Activated naive CD8-positive, alpha-beta T cell treated with anti-CD3 and anti-CD28 coated beads, Interleukin-2, amount 10 ng/mL, durations not matched to agents 7 days and 5 days (primary cell): ENCODE results near the gene ZNF697. TPM values are rescaled to one million over a fixed set of nuclear protein-coding genes. Genes with fewer than 3 reads are reported as not detected.
"Not testable (repeated sequence)": the region's sequence is repeated elsewhere in the genome, so short reads cannot be mapped to it uniquely, and the experiment has no call there.

Source experiments
- ATAC-seq: fragments of 150-1000 bp; cut with Tn5 transposase; one replicate; pipeline ENCODE4 v1.10.0; 2021; ENCODE audit warnings: low read depth, moderate library complexity
- POLR2A ChIA-PET: fragments of 350-600 bp; sonication (Branson Sonifier 250); formaldehyde crosslinking; loops from one replicate; lab custom pipeline; 2021; ENCODE audit warnings: antibody characterized with exemption; lab: Charles Lee
- DNase-seq: peaks from one replicate; pipeline ENCODE4 v3.0.0; 2021
- H3K27ac Mint-ChIP-seq: one replicate; pipeline ENCODE4 v1.8.0; 2022; ENCODE audit warnings: mild to moderate bottlenecking, mixed read lengths
- H3K27me3 Mint-ChIP-seq: one replicate; pipeline ENCODE4 v1.8.0; 2022; ENCODE audit warnings: mild to moderate bottlenecking, moderate library complexity, mixed read lengths
- H3K36me3 Mint-ChIP-seq: one replicate; pipeline ENCODE4 v1.8.0; 2021; ENCODE audit warnings: mild to moderate bottlenecking, mixed read lengths
- H3K4me1 Mint-ChIP-seq: one replicate; pipeline ENCODE4 v1.8.0; 2021; ENCODE audit warnings: mixed read lengths
- H3K4me3 Mint-ChIP-seq: one replicate; pipeline ENCODE4 v1.8.0; 2022; ENCODE audit warnings: mild to moderate bottlenecking, moderate library complexity, mixed read lengths
- H3K9me3 Mint-ChIP-seq: one replicate; pipeline ENCODE4 v1.8.0; 2021; ENCODE audit warnings: mixed read lengths
- total RNA-seq, 2 experiments: library from RNA; stranded (reverse); gene quantifications; one replicate each; pipeline ENCODE4 v1.2.3, GENCODE V29; 2021

The ZNF697 gene
- total RNA-seq, result under 1 TPM; 0.22 to 0.31 TPM

DNA sequence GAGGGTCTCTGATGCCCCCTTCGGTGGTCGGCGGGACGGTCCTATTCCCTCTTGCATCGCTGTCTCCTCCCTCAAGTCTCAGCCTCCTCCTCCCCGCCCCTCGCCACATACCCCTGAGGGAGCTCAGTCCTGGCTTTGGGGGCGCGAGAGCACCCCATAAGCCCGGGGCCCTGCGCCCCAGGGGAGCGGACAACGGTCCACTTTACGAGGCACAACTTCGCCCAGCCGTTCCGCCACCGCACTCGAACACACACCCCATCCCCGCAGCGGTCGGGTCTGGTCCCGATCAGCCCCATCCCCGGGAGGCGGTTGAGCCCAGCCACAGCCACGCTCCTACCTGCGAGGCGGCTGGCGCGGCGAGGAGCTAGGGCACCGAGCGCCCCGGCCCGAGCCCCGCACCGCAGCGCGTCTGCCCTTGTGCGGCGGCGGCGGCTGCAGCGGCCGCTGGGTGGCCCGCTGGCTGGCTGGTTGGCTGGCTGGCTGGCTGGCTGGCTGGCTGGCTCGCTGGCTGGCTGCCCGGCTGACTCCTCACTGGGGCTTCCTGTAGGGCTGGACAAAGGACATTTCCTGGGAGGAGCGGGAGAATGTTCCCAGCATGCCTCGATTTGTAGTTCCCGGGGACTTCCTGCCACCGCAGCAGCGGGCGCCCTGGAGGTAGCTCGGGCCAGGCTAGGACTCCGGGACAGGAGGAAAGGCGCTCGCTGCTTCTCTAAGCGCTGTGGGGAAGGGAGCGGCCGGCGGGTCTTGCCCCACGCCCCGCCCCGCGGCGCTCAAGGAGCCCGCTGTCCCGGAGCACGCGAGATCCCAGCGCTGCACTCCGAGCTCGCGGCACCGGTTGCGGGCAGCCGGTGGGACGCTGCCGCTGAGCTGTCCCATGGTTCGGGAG, at the start of gene ZNF697:
Gene ZNF697, minus strand, starts transcription at position 533 of the 886 bp plus-strand sequence. CDS start 22,166 bp downstream, outside the sequence.
- POLR2A ChIA-PET, result no interaction called here
- Mint-ChIP-seq H3K36me3 (no peaks in the 10 kb centered on the region), H3K27me3 (peaks cover 85% of the 10 kb centered on the region), H3K9me3 (no peaks in the 10 kb centered on the region), H3K4me3 (peak within 1 kb of the TSS; percentile 76), H3K4me1 (peaks cover 15% of the 10 kb centered on the region), H3K27ac (no peak within 1 kb of the TSS)
- ATAC-seq (peak; percentile 75), DNase-seq (peak; percentile 65)

DNA sequence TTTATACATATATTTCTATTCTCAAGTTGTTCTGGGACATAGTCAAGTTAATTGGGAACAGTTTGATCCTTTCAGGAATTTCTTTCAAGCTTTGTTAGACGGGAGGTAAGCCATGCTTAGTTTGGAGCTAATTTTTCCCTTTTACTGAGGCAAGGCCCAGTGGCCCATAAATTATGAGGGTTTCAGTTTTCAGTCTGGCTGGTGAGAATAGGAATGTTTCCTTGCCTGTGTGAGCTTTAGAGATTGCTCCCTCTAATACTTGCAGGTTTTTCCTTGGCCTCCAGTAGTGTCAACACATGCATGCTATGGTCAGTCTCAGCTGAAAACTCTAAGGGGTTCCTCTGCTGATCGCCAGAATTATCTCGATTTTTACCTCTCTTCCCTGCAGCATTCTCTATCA, 49.5 kb upstream of the ZNF697 start:
- no peak for DNase-seq
- Mint-ChIP-seq H3K27ac (no peak overlapping the region), H3K9me3 (peaks cover 20% of the 10 kb centered on the region), H3K36me3 (peaks cover 3% of the 10 kb centered on the region), H3K27me3 (peaks cover 24% of the 10 kb centered on the region), H3K4me3 (no peak overlapping the region), H3K4me1 (no peaks in the 10 kb centered on the region)
- ATAC-seq, result no peak
- POLR2A ChIA-PET, result interaction anchor here (1.3 kb wide), 1 partner anchor 14 kb away, joined by 3 read pairs; the partner anchor contains the start of gene PHGDH

DNA sequence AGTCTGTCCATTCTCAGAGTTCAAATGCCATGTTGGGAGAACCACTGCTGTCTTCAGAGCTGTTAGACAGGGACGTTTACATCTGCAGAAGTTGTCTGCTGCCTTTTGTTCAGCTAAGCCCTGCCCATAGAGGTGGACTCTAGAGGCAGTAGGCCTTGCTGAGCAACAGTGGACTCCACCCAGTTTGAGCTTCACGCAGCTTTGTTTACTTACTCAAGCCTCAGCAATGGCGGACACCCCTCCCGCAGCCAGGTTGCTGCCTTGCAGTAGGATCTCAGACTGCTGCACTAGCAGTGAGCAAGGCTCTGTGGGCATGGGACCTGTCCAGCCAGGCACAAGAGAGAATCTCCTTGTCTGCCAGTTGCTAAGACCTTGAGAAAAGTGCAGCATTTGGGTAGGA, 48.8 kb upstream of the ZNF697 start:
- Mint-ChIP-seq H3K9me3 (peaks cover 15% of the 10 kb centered on the region), H3K27me3 (peaks cover 24% of the 10 kb centered on the region)
- not testable (repeated sequence) for H3K27ac Mint-ChIP-seq, H3K4me3 Mint-ChIP-seq, H3K4me1 Mint-ChIP-seq, H3K36me3 Mint-ChIP-seq, DNase-seq, ATAC-seq
- POLR2A ChIA-PET, result interaction anchor here (1.3 kb wide), 1 partner anchor 15 kb away, joined by 3 read pairs; the partner anchor contains the start of gene PHGDH

DNA sequence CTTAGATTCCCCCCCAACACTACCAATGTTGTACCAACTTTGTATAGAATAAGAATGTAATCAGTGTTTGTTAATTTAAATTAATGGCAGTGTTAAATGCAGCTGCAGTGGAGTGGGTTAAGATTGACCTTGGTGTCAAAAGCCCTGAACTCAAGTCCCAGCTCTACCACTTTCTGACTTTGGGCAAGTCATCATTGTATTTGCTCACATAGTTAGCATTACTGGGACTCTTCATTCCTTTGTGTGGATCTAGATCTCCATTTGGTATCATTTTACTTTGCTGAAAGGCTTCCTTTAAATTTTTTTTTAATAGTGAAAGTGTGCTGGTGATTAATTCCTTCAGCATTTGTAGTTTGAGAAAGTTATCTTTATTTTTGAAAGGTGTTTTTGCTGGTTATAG, 41.4 kb upstream of the ZNF697 start:
- Mint-ChIP-seq H3K4me1 (no peaks in the 10 kb centered on the region), H3K4me3 (no peak overlapping the region), H3K27ac (no peak overlapping the region), H3K27me3 (peaks cover 29% of the 10 kb centered on the region), H3K9me3 (peaks cover 3% of the 10 kb centered on the region), H3K36me3 (no peaks in the 10 kb centered on the region)
- DNase-seq (no peak), ATAC-seq (no peak)
- POLR2A ChIA-PET, result no interaction called here

DNA sequence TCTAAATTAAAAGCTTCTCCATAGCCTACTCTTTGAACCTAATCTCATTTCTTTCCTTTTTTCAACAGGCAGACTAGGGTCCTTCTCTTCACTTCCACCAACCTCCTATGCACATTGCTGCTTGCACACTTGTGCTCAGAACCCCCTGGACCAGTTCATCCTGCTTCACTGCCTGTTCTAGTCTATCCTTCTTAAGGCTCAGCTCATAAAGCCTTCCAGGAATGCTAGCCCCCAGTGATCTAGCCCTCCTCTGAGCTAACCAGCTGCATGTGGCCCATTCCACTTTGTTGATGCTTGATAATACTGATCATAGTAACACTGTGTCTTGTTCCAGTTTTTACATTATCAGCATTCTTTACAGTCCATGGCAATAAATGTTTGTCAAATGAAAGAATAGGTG, 40.7 kb upstream of the ZNF697 start:
- no peaks in the 10 kb centered on the region for H3K4me1 Mint-ChIP-seq
- POLR2A ChIA-PET, result no interaction called here
- H3K9me3 Mint-ChIP-seq, result peaks cover 3% of the 10 kb centered on the region
- no peak overlapping the region for H3K4me3 Mint-ChIP-seq
- no peak overlapping the region for H3K27ac Mint-ChIP-seq
- H3K27me3 Mint-ChIP-seq, result peaks cover 26% of the 10 kb centered on the region
- DNase-seq (no peak), ATAC-seq (no peak)
- no peaks in the 10 kb centered on the region for H3K36me3 Mint-ChIP-seq

DNA sequence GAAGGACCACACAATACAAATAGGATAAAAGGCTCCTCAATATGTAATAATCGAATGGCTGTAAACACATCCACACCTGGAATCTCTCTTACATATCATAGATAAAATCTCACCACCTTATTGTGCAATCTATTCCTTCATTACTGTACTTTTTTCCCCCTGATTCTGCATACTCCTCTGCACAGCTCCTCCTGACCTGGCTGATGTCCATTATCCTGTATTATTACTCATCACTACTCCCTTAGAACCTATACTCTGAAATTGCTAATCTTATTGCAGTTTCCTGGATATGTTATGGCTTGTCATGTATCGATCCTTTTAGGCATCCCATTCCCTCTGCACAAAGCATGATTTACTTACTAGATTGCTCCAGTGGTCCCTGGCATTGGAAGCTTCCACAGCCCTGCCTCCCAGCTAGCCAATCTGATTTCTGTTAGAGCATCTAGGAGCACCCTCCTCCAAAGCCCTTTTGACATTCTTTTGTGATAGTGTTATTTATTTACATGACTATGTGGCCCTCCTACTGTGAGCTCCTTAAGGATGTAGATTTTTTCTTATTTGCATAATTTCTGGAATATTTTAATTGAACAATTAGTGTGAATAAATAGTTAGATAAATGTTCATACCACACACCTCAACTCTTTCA, 39.5 kb upstream of the ZNF697 start:
- Mint-ChIP-seq H3K36me3 (no peaks in the 10 kb centered on the region), H3K4me1 (no peaks in the 10 kb centered on the region), H3K9me3 (peaks cover under 1% of the 10 kb centered on the region), H3K4me3 (no peak overlapping the region), H3K27ac (no peak overlapping the region), H3K27me3 (peaks cover 24% of the 10 kb centered on the region)
- POLR2A ChIA-PET, result no interaction called here
- ATAC-seq (no peak), DNase-seq (no peak)

DNA sequence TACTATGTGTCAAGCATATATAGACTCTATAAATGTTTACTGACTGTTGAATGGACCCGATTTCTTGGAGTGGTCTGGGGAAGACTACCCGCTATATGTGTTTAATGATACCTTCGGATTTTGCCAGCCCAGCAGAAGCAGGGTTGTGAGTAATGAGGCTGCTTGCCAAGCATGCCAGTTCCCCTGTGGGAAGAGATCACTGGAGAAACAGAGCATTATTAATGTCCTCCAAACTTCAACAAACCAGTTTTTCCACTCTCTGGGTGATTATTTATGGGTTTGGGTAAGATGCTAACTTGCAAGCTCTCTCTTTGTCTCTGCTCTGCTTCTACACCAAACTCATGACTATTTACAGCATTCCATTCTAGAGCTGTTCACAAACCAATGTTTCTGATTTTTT, 38.6 kb upstream of the ZNF697 start:
- DNase-seq, result no peak
- H3K4me1 Mint-ChIP-seq, result no peaks in the 10 kb centered on the region
- H3K27me3 Mint-ChIP-seq, result peaks cover 26% of the 10 kb centered on the region
- ATAC-seq, result no peak
- no peaks in the 10 kb centered on the region for H3K36me3 Mint-ChIP-seq
- POLR2A ChIA-PET, result no interaction called here
- H3K4me3 Mint-ChIP-seq, result no peak overlapping the region
- H3K27ac Mint-ChIP-seq, result no peak overlapping the region
- no peaks in the 10 kb centered on the region for H3K9me3 Mint-ChIP-seq

DNA sequence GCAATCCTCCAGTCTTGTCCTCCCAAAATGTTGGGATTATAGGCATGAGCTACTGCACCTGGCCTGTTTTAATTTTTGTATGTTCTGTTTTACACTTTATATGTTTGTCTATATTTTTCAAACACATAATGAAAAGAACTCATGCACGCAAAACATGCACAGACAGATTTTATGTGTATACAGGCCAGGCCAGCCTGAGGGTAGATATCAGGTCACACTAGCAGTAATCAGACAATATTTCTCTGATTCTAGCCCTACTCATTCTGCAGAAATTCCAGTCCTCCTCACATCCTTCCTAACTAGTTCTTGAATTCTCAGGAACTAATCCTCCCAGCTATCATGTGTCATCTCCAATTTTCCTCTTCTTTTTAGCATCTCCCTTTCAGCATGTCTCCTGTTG, 35.8 kb upstream of the ZNF697 start:
- no peak for ATAC-seq
- POLR2A ChIA-PET, result no interaction called here
- Mint-ChIP-seq H3K4me1 (no peaks in the 10 kb centered on the region), H3K4me3 (no peak overlapping the region), H3K27me3 (peaks cover 31% of the 10 kb centered on the region), H3K36me3 (no peaks in the 10 kb centered on the region), H3K27ac (no peak overlapping the region), H3K9me3 (no peaks in the 10 kb centered on the region)
- no peak for DNase-seq

DNA sequence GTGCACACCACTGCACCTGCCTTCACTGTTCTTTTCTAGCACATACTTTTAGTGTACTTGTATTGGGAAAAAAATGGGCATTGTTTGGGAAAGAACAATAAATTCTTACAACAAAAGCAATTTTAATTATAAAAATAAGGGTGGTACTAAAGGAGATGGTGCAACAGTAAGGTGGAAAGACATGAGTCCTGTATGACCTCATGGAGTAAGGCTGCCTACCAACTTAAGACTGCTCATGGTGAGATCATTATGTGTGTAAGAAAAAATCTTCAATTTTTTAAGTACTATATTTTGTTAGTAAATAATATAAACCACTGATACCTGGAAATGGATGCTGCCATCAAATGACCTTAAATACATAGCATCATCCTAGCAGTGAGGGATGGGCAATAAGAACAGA, 34.1 kb upstream of the ZNF697 start:
- peaks cover 17% of the 10 kb centered on the region for H3K27me3 Mint-ChIP-seq
- no peak overlapping the region for H3K4me3 Mint-ChIP-seq
- no peaks in the 10 kb centered on the region for H3K9me3 Mint-ChIP-seq
- no peaks in the 10 kb centered on the region for H3K4me1 Mint-ChIP-seq
- ATAC-seq (no peak), DNase-seq (no peak)
- POLR2A ChIA-PET, result no interaction called here
- H3K36me3 Mint-ChIP-seq, result no peaks in the 10 kb centered on the region
- H3K27ac Mint-ChIP-seq, result no peak overlapping the region

DNA sequence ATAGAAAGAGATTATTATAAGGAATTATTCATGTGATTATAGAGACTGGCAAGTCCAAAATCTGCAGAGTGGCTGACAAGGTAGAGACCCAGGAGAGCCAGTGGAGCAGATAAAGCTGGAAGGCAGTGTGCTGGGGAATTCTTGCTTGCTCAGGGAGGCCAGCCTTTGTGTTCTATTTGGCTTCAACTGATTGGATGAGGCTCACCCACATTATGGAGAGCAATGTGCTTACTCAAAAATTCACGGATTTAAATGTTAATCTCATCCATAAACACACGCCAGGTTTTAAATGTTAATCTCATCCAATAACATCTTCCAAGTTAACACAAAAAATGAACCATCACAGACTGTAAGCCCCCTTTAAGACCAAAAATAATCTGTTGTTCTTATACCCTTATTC, 33.5 kb upstream of the ZNF697 start:
- no peaks in the 10 kb centered on the region for H3K36me3 Mint-ChIP-seq
- POLR2A ChIA-PET, result no interaction called here
- H3K27ac Mint-ChIP-seq, result no peak overlapping the region
- DNase-seq, result no peak
- no peak for ATAC-seq
- H3K4me1 Mint-ChIP-seq, result no peaks in the 10 kb centered on the region
- no peak overlapping the region for H3K4me3 Mint-ChIP-seq
- H3K9me3 Mint-ChIP-seq, result no peaks in the 10 kb centered on the region
- H3K27me3 Mint-ChIP-seq, result peaks cover 17% of the 10 kb centered on the region

DNA sequence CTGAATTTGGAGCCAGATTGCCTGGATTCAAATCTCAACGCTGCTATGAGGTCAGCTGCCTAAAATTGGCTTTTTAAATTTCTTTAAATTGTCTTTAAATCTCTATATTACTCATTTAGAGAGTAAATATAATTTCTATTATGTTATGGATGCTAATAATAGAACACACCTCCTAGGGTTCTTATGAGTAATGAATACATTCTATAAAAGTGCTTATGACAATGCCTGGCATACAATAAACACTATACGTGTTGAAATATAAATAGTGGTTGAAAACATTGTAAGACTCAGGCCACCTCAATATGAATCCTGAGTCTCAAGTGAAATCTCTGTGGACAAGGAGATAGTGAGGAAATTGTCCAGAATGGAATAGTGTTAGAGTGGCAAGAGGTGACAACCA, 32.7 kb upstream of the ZNF697 start:
- POLR2A ChIA-PET, result no interaction called here
- ATAC-seq (no peak), DNase-seq (no peak)
- Mint-ChIP-seq H3K27ac (no peak overlapping the region), H3K4me1 (peaks cover under 1% of the 10 kb centered on the region), H3K4me3 (no peak overlapping the region), H3K36me3 (no peaks in the 10 kb centered on the region), H3K27me3 (peaks cover 14% of the 10 kb centered on the region), H3K9me3 (no peaks in the 10 kb centered on the region)

DNA sequence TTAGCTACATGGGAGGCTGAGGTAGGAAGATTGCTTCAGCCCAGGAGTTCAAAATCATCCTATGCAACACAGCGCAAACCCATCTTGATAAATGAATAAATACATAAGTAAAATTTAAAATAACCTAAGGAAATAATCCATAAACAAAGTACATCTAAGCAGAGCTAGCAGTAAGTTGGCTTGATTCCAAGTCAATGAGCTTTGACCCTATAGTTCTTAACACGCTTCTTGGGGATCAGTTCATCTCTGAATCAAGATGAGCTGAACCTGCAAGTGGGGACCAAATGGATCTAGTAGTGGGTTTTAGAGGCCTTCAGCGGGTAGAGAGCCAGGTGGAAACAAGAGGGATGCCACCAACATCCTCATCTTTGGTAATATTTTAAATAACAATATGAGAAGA, 32.1 kb upstream of the ZNF697 start:
- no peak for ATAC-seq
- no peaks in the 10 kb centered on the region for H3K9me3 Mint-ChIP-seq
- peaks cover 14% of the 10 kb centered on the region for H3K27me3 Mint-ChIP-seq
- DNase-seq, result no peak
- H3K36me3 Mint-ChIP-seq, result no peaks in the 10 kb centered on the region
- H3K27ac Mint-ChIP-seq, result no peak overlapping the region
- H3K4me1 Mint-ChIP-seq, result peaks cover 5% of the 10 kb centered on the region
- H3K4me3 Mint-ChIP-seq, result no peak overlapping the region
- POLR2A ChIA-PET, result no interaction called here

DNA sequence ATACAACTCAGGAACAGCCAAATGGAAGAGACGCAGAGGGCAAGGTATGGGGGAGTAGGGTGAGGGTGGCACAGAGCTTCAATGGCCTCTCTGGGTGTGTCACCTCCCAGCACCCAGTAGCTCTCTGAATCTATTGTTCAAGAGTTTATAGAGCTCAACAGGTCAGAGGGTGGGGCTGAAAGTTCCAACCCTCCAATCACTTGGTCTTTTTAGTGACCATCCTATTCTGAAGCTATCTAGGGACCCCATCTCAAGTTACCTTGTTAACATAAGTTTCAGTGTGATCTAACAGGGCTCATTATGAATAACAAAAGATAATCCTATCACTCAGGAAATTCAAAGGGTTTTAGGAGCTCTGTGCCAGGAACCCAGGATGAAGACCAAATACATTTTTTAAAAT, 31.2 kb upstream of the ZNF697 start:
- H3K4me3 Mint-ChIP-seq, result no peak overlapping the region
- POLR2A ChIA-PET, result no interaction called here

More for the DNA sequence above, 31.2 kb upstream of the ZNF697 start:
- ATAC-seq (no peak), DNase-seq (no peak)
- no peaks in the 10 kb centered on the region for H3K36me3 Mint-ChIP-seq
- H3K9me3 Mint-ChIP-seq, result no peaks in the 10 kb centered on the region
- H3K27me3 Mint-ChIP-seq, result peaks cover 17% of the 10 kb centered on the region
- peaks cover 5% of the 10 kb centered on the region for H3K4me1 Mint-ChIP-seq
- no peak overlapping the region for H3K27ac Mint-ChIP-seq
